ENCODE results near the gene PIGM. TPM values are rescaled to one million over a fixed set of nuclear protein-coding genes. Genes with fewer than 3 reads are reported as not detected.

The PIGM gene
- total and polyA plus RNA-seq, 4 experiments from 2014 or later = 2.9 to 12.3 (median 7.6) TPM

DNA sequence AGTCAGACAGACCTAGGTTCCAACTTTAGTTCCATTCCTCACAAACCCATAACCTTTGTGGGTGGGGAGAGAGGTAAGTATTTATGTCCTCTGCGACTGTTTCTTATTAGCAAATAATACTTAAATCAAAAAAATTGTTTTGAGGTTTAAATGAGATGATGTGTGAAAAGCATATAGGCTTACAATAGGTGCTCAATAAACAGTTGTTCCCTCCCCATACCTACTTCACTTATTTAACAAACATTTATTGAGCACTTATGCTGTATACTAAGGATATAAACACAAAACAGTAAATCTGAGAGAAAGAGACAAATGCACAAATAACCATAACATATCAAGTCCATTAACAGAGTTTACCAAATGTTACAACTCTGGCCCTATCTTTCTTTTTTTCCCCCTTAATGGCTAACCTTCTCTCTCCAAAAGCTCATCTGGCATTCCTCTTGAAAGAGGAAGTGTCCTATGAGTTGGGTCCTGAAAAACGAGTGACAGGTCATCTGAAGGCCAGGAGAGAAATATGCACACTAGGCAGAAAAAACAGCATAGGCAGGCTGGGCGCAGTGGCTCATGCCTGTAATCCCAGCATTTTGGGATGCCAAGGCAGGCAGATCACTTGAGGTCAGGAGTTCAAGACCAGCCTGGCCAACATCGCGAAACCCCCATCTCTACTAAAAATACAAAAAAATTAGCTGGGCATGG lies 10.3 kb downstream of the PIGM start:
- peaks cover 0 to 4% (median 0%) of the 10 kb centered on the region in 4 donors for H3K4me1 Mint-ChIP-seq
- no peak overlapping the region for H3K27ac Mint-ChIP-seq
- H3K36me3 ChIP-seq (ENCODE audit: insufficient read depth, low read length) = no peaks in the 10 kb centered on the region
- intact Hi-C loops (cut with micrococcal nuclease) = no loop called here
- no peaks in the 10 kb centered on the region for H3K4me1 ChIP-seq (ENCODE audit: insufficient read depth, low read length)
- no peak for DNase-seq
- peaks cover 2 to 7% of the 10 kb centered on the region in 2 donors for H3K36me3 Mint-ChIP-seq
- ChIA-PET CTCF (ENCODE audit: partially characterized antibody) (interaction anchor here (1.7 kb wide), 1 partner anchor 16 kb away, joined by 11 read pairs; no protein-coding TSS in a partner anchor), POLR2A (ENCODE audit: partially characterized antibody) (no interaction called here)
- H3K27me3 ChIP-seq (ENCODE audit: insufficient read depth, low read length) = no peaks in the 10 kb centered on the region
- no peaks in the 10 kb centered on the region for H3K9me3 Mint-ChIP-seq
- no peak overlapping the region for H3K4me3 Mint-ChIP-seq
- peaks cover 2 to 3% of the 10 kb centered on the region in 2 donors for H3K27me3 Mint-ChIP-seq
- no peak overlapping the region for H3K27ac ChIP-seq (ENCODE audit: low read depth, low read length)
- H3K4me3 ChIP-seq (ENCODE audit: low read length in 2 of 2) = no peak overlapping the region
- H3K9me3 ChIP-seq (ENCODE audit: control insufficient read depth in 1 of 2, low read length in 2 of 2) = no peaks in the 10 kb centered on the region

DNA sequence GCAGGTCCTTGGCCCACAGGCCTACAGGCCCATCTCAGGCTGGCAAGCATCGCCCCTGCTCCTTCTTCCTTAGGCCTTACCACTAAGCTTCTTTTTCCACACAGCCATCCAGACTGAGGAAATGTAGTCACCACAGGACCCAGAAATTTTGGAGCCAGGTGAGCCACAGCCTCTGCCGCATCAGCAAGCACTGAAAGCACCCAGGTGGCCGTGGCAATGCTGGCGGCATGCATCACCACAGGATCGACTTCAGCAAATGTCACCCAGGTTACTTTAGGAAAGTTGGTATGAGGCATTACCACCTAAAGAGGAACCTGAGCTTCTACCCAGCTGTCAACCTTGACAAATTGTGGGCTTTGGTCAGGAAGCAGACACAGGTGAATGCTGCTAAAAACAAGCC lies 11.6 kb downstream of the PIGM start:
- ChIA-PET CTCF (ENCODE audit: partially characterized antibody) (interaction anchor here (1.3 to 6.5 kb wide), 2 partner anchors 13 to 14 kb away, joined by 3 to 58 read pairs; no protein-coding TSS in a partner anchor), POLR2A (ENCODE audit: partially characterized antibody) (interaction anchor here (1.4 kb wide), 1 partner anchor 11 kb away, joined by 5 read pairs; the partner anchor contains the start of gene PIGM)
- H3K4me1 Mint-ChIP-seq = no peaks in the 10 kb centered on the region
- Histone ChIP-seq H3K4me1 (ENCODE audit: insufficient read depth, low read length) (no peaks in the 10 kb centered on the region), H3K27me3 (ENCODE audit: insufficient read depth, low read length) (no peaks in the 10 kb centered on the region), H3K4me3 (ENCODE audit: low read length in 2 of 2) (no peak overlapping the region), H3K36me3 (ENCODE audit: insufficient read depth, low read length) (no peaks in the 10 kb centered on the region), H3K27ac (ENCODE audit: low read depth, low read length) (no peak overlapping the region), H3K9me3 (ENCODE audit: control insufficient read depth in 1 of 2, low read length in 2 of 2) (no peaks in the 10 kb centered on the region)
- intact Hi-C loops (cut with micrococcal nuclease) = no loop called here
- DNase-seq = no peak
- no peaks in the 10 kb centered on the region for H3K9me3 Mint-ChIP-seq
- no peak overlapping the region for H3K27ac Mint-ChIP-seq
- peaks cover 2 to 3% of the 10 kb centered on the region in 2 donors for H3K27me3 Mint-ChIP-seq
- peaks cover 0 to under 1% of the 10 kb centered on the region in 2 donors for H3K36me3 Mint-ChIP-seq
- H3K4me3 Mint-ChIP-seq = no peak overlapping the region

DNA sequence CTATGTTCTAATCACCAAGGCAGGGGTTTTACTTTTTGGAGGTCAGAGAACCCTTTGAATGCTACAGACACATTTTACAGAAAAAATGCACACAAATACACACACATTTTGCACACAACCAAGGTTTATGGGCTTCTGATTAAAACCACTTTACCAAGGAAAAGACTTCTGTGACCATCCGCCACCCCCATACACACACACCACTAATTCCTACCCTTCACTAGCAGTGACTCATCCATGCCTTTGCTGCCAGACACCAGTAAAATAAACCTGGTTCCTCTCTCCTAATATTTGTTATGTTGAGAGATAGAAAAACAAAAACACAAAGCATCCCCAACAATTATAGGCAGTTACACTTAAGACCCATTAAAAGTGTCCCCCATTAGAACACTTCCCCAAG lies 12.9 kb downstream of the PIGM start:
- Mint-ChIP-seq H3K9me3 (no peaks in the 10 kb centered on the region), H3K36me3 (no peaks in the 10 kb centered on the region), H3K4me1 (no peaks in the 10 kb centered on the region), H3K27ac (no peak overlapping the region), H3K27me3 (peaks cover 2 to 3% of the 10 kb centered on the region in 2 donors), H3K4me3 (no peak overlapping the region)
- Histone ChIP-seq H3K4me3 (ENCODE audit: low read length in 2 of 2) (no peak overlapping the region), H3K27ac (ENCODE audit: low read depth, low read length) (no peak overlapping the region), H3K4me1 (ENCODE audit: insufficient read depth, low read length) (no peaks in the 10 kb centered on the region), H3K27me3 (ENCODE audit: insufficient read depth, low read length) (no peaks in the 10 kb centered on the region), H3K36me3 (ENCODE audit: insufficient read depth, low read length) (no peaks in the 10 kb centered on the region), H3K9me3 (ENCODE audit: control insufficient read depth in 1 of 2, low read length in 2 of 2) (no peaks in the 10 kb centered on the region)
- CTCF ChIA-PET (ENCODE audit: partially characterized antibody) = interaction anchor here (1.0 to 6.5 kb wide), 3 partner anchors 10 to 66 kb away, joined by 3 to 58 read pairs (median 6); no protein-coding TSS in a partner anchor
- intact Hi-C loops (cut with micrococcal nuclease) = no loop called here
- no peak for DNase-seq
- POLR2A ChIA-PET (ENCODE audit: partially characterized antibody) = no interaction called here

DNA sequence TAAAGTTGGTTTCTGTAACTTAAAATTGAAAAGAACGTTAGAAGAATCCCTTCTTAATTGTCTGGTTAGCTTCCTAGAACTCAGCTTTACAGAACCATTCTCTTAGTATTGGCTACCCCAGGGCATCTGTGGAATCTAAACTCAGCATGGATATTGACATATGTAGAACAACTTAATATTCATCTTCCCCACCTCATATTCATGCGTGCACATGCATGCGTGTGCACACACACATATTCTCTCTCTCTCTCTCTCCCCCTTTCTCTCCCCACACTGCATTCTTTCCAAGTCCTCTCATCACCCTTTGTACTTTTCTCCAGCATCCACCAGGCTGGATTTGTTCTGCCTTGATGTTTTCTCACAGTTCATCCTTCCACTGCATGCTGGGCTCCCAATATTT lies 13.4 kb downstream of the PIGM start:
- Histone ChIP-seq H3K27ac (ENCODE audit: low read depth, low read length) (no peak overlapping the region), H3K4me3 (ENCODE audit: low read length in 2 of 2) (no peak overlapping the region), H3K27me3 (ENCODE audit: insufficient read depth, low read length) (no peaks in the 10 kb centered on the region), H3K4me1 (ENCODE audit: insufficient read depth, low read length) (no peaks in the 10 kb centered on the region), H3K9me3 (ENCODE audit: control insufficient read depth in 1 of 2, low read length in 2 of 2) (no peaks in the 10 kb centered on the region), H3K36me3 (ENCODE audit: insufficient read depth, low read length) (no peaks in the 10 kb centered on the region)
- intact Hi-C loops (cut with micrococcal nuclease) = no loop called here
- POLR2A ChIA-PET (ENCODE audit: partially characterized antibody) = no interaction called here
- H3K27ac Mint-ChIP-seq = no peak overlapping the region
- H3K27me3 Mint-ChIP-seq = peaks cover 2 to 3% of the 10 kb centered on the region in 2 donors
- no peak for DNase-seq
- no peaks in the 10 kb centered on the region for H3K36me3 Mint-ChIP-seq
- H3K9me3 Mint-ChIP-seq = no peaks in the 10 kb centered on the region
- no peaks in the 10 kb centered on the region for H3K4me1 Mint-ChIP-seq
- H3K4me3 Mint-ChIP-seq = no peak overlapping the region
- CTCF ChIA-PET (ENCODE audit: partially characterized antibody) = interaction anchor here (1.0 to 6.5 kb wide), 3 partner anchors 9 to 67 kb away, joined by 3 to 58 read pairs (median 6); no protein-coding TSS in a partner anchor

DNA sequence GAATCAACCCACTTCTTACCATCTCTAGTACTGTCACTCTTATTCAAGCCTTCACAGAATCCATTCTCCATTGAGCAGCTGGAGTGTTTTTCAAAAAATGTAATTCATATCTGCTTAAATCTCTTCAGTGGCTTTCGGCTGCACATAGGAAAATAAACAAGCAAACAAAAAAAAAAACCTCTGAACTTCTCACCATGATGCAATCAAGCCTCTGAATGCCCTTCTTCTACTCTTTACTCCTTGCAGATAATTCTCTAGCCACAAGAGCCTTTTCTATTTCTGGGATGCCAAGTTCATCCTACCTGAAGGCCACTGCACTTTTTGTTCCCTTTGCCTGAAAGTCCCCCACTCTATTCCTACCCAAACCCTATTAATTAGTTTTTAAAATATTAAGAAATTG lies 14.2 kb downstream of the PIGM start:
- Histone ChIP-seq H3K36me3 (ENCODE audit: insufficient read depth, low read length) (no peaks in the 10 kb centered on the region), H3K4me3 (ENCODE audit: low read length in 2 of 2) (no peak overlapping the region), H3K27ac (ENCODE audit: low read depth, low read length) (no peak overlapping the region), H3K9me3 (ENCODE audit: control insufficient read depth in 1 of 2, low read length in 2 of 2) (no peaks in the 10 kb centered on the region), H3K27me3 (ENCODE audit: insufficient read depth, low read length) (no peaks in the 10 kb centered on the region), H3K4me1 (ENCODE audit: insufficient read depth, low read length) (no peaks in the 10 kb centered on the region)
- Mint-ChIP-seq H3K27me3 (peaks cover 2 to 3% of the 10 kb centered on the region in 2 donors), H3K4me1 (no peaks in the 10 kb centered on the region), H3K4me3 (no peak overlapping the region), H3K27ac (no peak overlapping the region), H3K9me3 (no peaks in the 10 kb centered on the region), H3K36me3 (no peaks in the 10 kb centered on the region)
- no peak for DNase-seq
- intact Hi-C loops (cut with micrococcal nuclease) = no loop called here
- POLR2A ChIA-PET (ENCODE audit: partially characterized antibody) = no interaction called here
- CTCF ChIA-PET (ENCODE audit: partially characterized antibody) = interaction anchor here (1.0 to 6.5 kb wide), 3 partner anchors 8 to 68 kb away, joined by 3 to 58 read pairs (median 6); no protein-coding TSS in a partner anchor

DNA sequence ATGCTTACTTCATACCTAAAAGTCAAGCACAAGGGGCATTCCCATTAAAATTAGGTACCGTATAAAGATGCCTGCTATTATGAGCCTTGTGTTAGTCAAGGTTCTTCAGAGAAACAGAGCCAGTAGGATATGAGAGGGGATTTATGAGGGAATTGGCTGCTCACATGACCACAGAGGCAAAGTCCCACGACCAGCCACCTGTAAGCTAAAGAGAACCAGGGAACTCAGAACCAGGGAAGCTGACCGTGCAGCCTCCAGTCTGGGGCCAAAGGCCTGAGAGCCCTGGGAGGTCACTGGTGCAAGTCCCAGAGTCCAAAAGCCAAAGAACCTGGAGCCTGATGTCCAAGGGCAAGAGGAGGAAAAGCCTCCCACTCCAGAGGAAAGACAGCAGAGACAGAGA lies 20.0 kb downstream of the PIGM start:
- no peak overlapping the region for H3K4me3 Mint-ChIP-seq
- peaks cover 1% of the 10 kb centered on the region in 2 donors for H3K27me3 Mint-ChIP-seq
- no peak overlapping the region for H3K27ac ChIP-seq (ENCODE audit: low read depth, low read length)
- no peak overlapping the region for H3K27ac Mint-ChIP-seq
- H3K36me3 Mint-ChIP-seq = no peaks in the 10 kb centered on the region
- no peaks in the 10 kb centered on the region for H3K4me1 Mint-ChIP-seq
- intact Hi-C loops (cut with micrococcal nuclease) = no loop called here
- H3K27me3 ChIP-seq (ENCODE audit: insufficient read depth, low read length) = no peaks in the 10 kb centered on the region
- ChIA-PET POLR2A (ENCODE audit: partially characterized antibody) (no interaction called here), CTCF (ENCODE audit: partially characterized antibody) (no interaction called here)
- no peaks in the 10 kb centered on the region for H3K9me3 ChIP-seq (ENCODE audit: control insufficient read depth in 1 of 2, low read length in 2 of 2)
- no peaks in the 10 kb centered on the region for H3K36me3 ChIP-seq (ENCODE audit: insufficient read depth, low read length)
- no peak for DNase-seq
- H3K9me3 Mint-ChIP-seq = no peaks in the 10 kb centered on the region
- no peak overlapping the region for H3K4me3 ChIP-seq (ENCODE audit: low read length in 2 of 2)
- no peaks in the 10 kb centered on the region for H3K4me1 ChIP-seq (ENCODE audit: insufficient read depth, low read length)

DNA sequence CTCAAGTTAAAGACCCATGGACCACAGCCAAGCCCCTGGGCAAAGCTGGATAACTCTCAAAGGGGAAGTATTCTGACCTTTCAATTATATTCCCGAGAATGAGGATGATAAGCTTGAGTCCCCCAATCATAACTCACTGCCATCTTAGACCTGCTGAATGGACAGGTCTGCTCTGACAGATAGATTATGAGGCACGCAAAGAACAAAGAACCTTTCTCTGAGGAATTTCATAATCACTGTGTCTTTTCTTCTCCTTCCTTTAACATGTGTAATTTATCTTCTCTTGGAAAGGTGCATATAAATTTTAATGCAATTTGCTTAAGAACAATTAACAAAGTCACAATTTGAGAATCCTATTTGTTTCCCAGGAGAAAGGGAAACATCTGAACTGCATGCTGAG lies 22.0 kb downstream of the PIGM start:
- Mint-ChIP-seq H3K4me3 (no peak overlapping the region), H3K36me3 (no peaks in the 10 kb centered on the region), H3K4me1 (no peaks in the 10 kb centered on the region), H3K9me3 (no peaks in the 10 kb centered on the region), H3K27ac (no peak overlapping the region), H3K27me3 (peaks cover 1% of the 10 kb centered on the region in 2 donors)
- H3K36me3 ChIP-seq (ENCODE audit: insufficient read depth, low read length) = no peaks in the 10 kb centered on the region
- no peaks in the 10 kb centered on the region for H3K4me1 ChIP-seq (ENCODE audit: insufficient read depth, low read length)
- DNase-seq = no peak
- no peaks in the 10 kb centered on the region for H3K9me3 ChIP-seq (ENCODE audit: control insufficient read depth in 1 of 2, low read length in 2 of 2)
- intact Hi-C loops (cut with micrococcal nuclease) = loop anchor here (5.0 kb wide), 1 partner anchor 798 kb away; no protein-coding TSS in a partner anchor
- POLR2A ChIA-PET (ENCODE audit: partially characterized antibody) = no interaction called here
- H3K4me3 ChIP-seq (ENCODE audit: low read length in 2 of 2) = no peak overlapping the region
- H3K27ac ChIP-seq (ENCODE audit: low read depth, low read length) = no peak overlapping the region
- CTCF ChIA-PET (ENCODE audit: partially characterized antibody) = interaction anchor here (2.0 to 6.2 kb wide), 3 partner anchors 8 to 210 kb away, joined by 6 to 77 read pairs (median 73); partner anchors contain the start of gene FCRL6
- H3K27me3 ChIP-seq (ENCODE audit: insufficient read depth, low read length) = no peaks in the 10 kb centered on the region
